SK-N-SH treated with all-trans-retinoic acid at 6 μM for 48 hours (cell line): Measurements from ENCODE around the gene NLRP9.

Experiments
- ATAC-seq: fragments of 200-7000 bp; cut with Tn5 transposase; 3 replicates; pipeline ENCODE4 v1.9.1; 2020; ENCODE audit warnings: mild to moderate bottlenecking, moderate library complexity
- ARNTL ChIP-seq: fragments of 450-650 bp; formaldehyde crosslinking; IDR thresholded peaks from 2 replicates; pipeline ENCODE4 v1.5.0; 2020; ENCODE audit warnings: low read depth, mild to moderate bottlenecking, moderate library complexity, borderline replicate concordance
- BACH2 ChIP-seq: fragments of 250-450 bp; sonication (Bioruptor Pico); IDR thresholded peaks from 2 replicates; pipeline ENCODE4 v1.9.0; 2021; ENCODE audit warnings: mild to moderate bottlenecking, borderline replicate concordance
- CREB5 ChIP-seq: fragments of 250-450 bp; sonication (Bioruptor Pico); IDR thresholded peaks from 2 replicates; pipeline ENCODE4 v1.5.1; 2020; ENCODE audit warnings: low read depth, mild to moderate bottlenecking, moderate library complexity
- CSDC2 ChIP-seq: fragments of 250-450 bp; sonication (Bioruptor Pico); IDR thresholded peaks from 2 replicates; pipeline ENCODE4 v1.5.0; 2020; ENCODE audit warnings: mild to moderate bottlenecking, moderate library complexity
- CSRNP3 ChIP-seq: fragments of 250-450 bp; sonication (Bioruptor Pico); IDR thresholded peaks from 2 replicates; pipeline ENCODE4 v1.5.1; 2021; ENCODE audit warnings: mild to moderate bottlenecking, moderate library complexity
- ESRRG ChIP-seq: fragments of 250-450 bp; sonication (Bioruptor Pico); IDR thresholded peaks from 2 replicates; pipeline ENCODE4 v1.6.1; 2021; ENCODE audit warnings: mild to moderate bottlenecking
- GLIS3 ChIP-seq: fragments of 250-450 bp; sonication (Bioruptor Pico); IDR thresholded peaks from 2 replicates; pipeline ENCODE4 v1.5.0; 2020; ENCODE audit warnings: mild to moderate bottlenecking, moderate library complexity
- ISL1 ChIP-seq: fragments of 250-450 bp; sonication (Bioruptor Pico); IDR thresholded peaks from 2 replicates; pipeline ENCODE4 v2.1.2; 2022; ENCODE audit warnings: mild to moderate bottlenecking, moderate library complexity
- PATZ1 ChIP-seq: fragments of 250-450 bp; sonication (Bioruptor Pico); IDR thresholded peaks from 2 replicates; pipeline ENCODE4 v1.8.0; 2020; ENCODE audit warnings: mild to moderate bottlenecking, moderate library complexity, borderline replicate concordance
- POU6F1 ChIP-seq: fragments of 250-450 bp; sonication (Bioruptor Pico); IDR thresholded peaks from 2 replicates; pipeline ENCODE4 v1.8.0; 2021; ENCODE audit warnings: low read depth, mild to moderate bottlenecking, moderate library complexity, borderline replicate concordance
- PPARA ChIP-seq: fragments of 250-450 bp; sonication (Bioruptor Pico); IDR thresholded peaks from 2 replicates; pipeline ENCODE4 v1.5.0; 2020; ENCODE audit warnings: mild to moderate bottlenecking, borderline replicate concordance
- RARB ChIP-seq: fragments of 250-450 bp; sonication (Bioruptor Pico); IDR thresholded peaks from 2 replicates; pipeline ENCODE4 v1.8.0; 2021; ENCODE audit warnings: mild to moderate bottlenecking, moderate library complexity
- SNAI2 ChIP-seq: fragments of 250-450 bp; sonication (Bioruptor Pico); IDR thresholded peaks from 2 replicates; pipeline ENCODE4 v1.5.0; 2020; ENCODE audit warnings: mild to moderate bottlenecking, moderate library complexity
- TSHZ2 ChIP-seq: fragments of 250-450 bp; sonication (Bioruptor Pico); IDR thresholded peaks from 2 replicates; pipeline ENCODE4 v1.5.0; 2020; ENCODE audit warnings: mild to moderate bottlenecking, moderate library complexity
- ZC3H10 ChIP-seq: fragments of 250-450 bp; sonication (Bioruptor Pico); IDR thresholded peaks from 2 replicates; pipeline ENCODE4 v1.5.1; 2021; ENCODE audit warnings: mild to moderate bottlenecking, moderate library complexity
- ZFP3 ChIP-seq: fragments of 250-450 bp; sonication (Bioruptor Pico); IDR thresholded peaks from 2 replicates; pipeline ENCODE4 v1.5.0; 2020; ENCODE audit warnings: mild to moderate bottlenecking, moderate library complexity
- ZFP30 ChIP-seq: fragments of 450-650 bp; formaldehyde crosslinking; IDR thresholded peaks from 2 replicates; pipeline ENCODE4 v1.5.0; 2022; ENCODE audit warnings: mild to moderate bottlenecking, moderate library complexity
- ZNF565 ChIP-seq: fragments of 450-650 bp; formaldehyde crosslinking; conservative IDR thresholded peaks from 2 replicates; pipeline ENCODE4 v1.5.0; 2020; ENCODE audit warnings: low read depth, mild to moderate bottlenecking, moderate library complexity
- ZNF70 ChIP-seq: fragments of 450-650 bp; formaldehyde crosslinking; IDR thresholded peaks from 2 replicates; pipeline ENCODE4 v1.5.0; 2020; ENCODE audit warnings: mild to moderate bottlenecking, moderate library complexity
- ZNF8 ChIP-seq: fragments of 450-650 bp; formaldehyde crosslinking; IDR thresholded peaks from 2 replicates; pipeline ENCODE4 v1.5.0; 2020; ENCODE audit warnings: mild to moderate bottlenecking, moderate library complexity

NLRP9 gene

DNA sequence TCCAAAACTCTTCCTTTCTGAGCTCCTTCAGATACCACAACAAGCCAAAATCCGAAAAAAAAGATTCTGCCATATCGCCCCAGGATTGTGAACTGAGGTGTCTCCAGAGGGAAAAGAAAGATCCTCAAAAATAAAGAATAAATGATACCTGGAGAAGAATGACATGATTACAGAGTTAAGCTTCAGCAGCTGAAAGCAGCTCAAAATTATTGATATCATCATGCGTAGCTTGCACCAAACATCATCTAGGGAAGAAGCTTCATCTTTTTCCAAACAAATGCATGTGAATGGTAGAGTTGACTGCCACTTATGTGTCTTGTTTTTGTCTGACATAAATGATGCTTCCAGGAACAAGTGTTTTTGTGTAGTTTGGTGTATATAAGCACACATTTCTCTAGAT is at the start of gene NLRP9:
Gene NLRP9 (minus strand): TSS at position 101 of the 400 bp plus-strand sequence. CDS start 28 bp downstream, at position 73.
- ATAC-seq: no peak
- TF ChIP-seq GLIS3: no peak

GRCh38 chr19:55781112-55781511 is 42.9 kb upstream of the NLRP9 start:
- ATAC-seq: no peak
- TF ChIP-seq ESRRG (CRISPR knock-in tag): no peak
- no peak for TF ChIP-seq SNAI2 (CRISPR knock-in tag)
- TF ChIP-seq ZFP3 (CRISPR knock-in tag): no peak
- TF ChIP-seq BACH2 (CRISPR knock-in tag): no peak
- TF ChIP-seq ZFP30: no peak
- TF ChIP-seq ZNF70 (CRISPR knock-in tag): no peak
- TF ChIP-seq RARB (CRISPR knock-in tag): no peak
- no peak for TF ChIP-seq CREB5 (CRISPR knock-in tag)
- no peak for TF ChIP-seq ZNF8 (CRISPR knock-in tag)
- no peak for TF ChIP-seq PPARA
- no peak for TF ChIP-seq ARNTL
- TF ChIP-seq ZNF565 (CRISPR knock-in tag): no peak
- no peak for TF ChIP-seq GLIS3
- TF ChIP-seq PATZ1: no peak
- no peak for TF ChIP-seq ISL1
- TF ChIP-seq ZC3H10: no peak
- no peak for TF ChIP-seq CSRNP3
- TF ChIP-seq CSDC2 (CRISPR knock-in tag): no peak
- TF ChIP-seq TSHZ2: no peak
- no peak for TF ChIP-seq POU6F1 (CRISPR knock-in tag)

- no peak for ATAC-seq
- TF ChIP-seq PPARA: no peak
- TF ChIP-seq ZC3H10: no peak
- no peak for TF ChIP-seq ESRRG (CRISPR knock-in tag)
- no peak for TF ChIP-seq ISL1
- TF ChIP-seq ARNTL: no peak
- TF ChIP-seq POU6F1 (CRISPR knock-in tag): no peak
- no peak for TF ChIP-seq PATZ1
- TF ChIP-seq ZNF8 (CRISPR knock-in tag): no peak
- TF ChIP-seq ZFP3 (CRISPR knock-in tag): no peak
- no peak for TF ChIP-seq CSDC2 (CRISPR knock-in tag)
- TF ChIP-seq BACH2 (CRISPR knock-in tag): no peak
- no peak for TF ChIP-seq TSHZ2
- no peak for TF ChIP-seq ZFP30
- no peak for TF ChIP-seq CSRNP3
Observed at GRCh38 chr19:55778331-55778730, 40.1 kb upstream of the NLRP9 start.
